Smooth muscle cell (in vitro differentiated cells): ENCODE results near the gene CDKN1B. TPM values are rescaled to one million over a fixed set of nuclear protein-coding genes. Genes with fewer than 3 reads are reported as not detected.

Experiments
- DNase-seq: peaks from one replicate; lab custom pipeline; 2025; ENCODE audit not compliant: unreplicated experiment; lab: John Stamatoyannopoulos, UW
- H2AFZ ChIP-seq: fragments of 200-600 bp; sonication (generic); 2 replicates; pipeline ENCODE4 v1.6.0; 2016; ENCODE audit warnings: antibody characterized with exemption, low read depth, mild to moderate bottlenecking
- H3F3A ChIP-seq: fragments of 200-600 bp; sonication (generic); 2 replicates; pipeline ENCODE4 v1.6.0; 2017; ENCODE audit warnings: antibody characterized with exemption, low read depth
- H3K27ac ChIP-seq: fragments of 200-600 bp; sonication (generic); 2 replicates; pipeline ENCODE4 v1.5.1; 2016; ENCODE audit warnings: low read depth, mild to moderate bottlenecking
- H3K27me3 ChIP-seq: fragments of 200-600 bp; sonication (generic); 2 replicates; pipeline ENCODE4 v1.6.1; 2016; ENCODE audit warnings: low read depth, mild to moderate bottlenecking
- H3K36me3 ChIP-seq: fragments of 200-600 bp; sonication (generic); 2 replicates; pipeline ENCODE4 v1.5.1; 2016; ENCODE audit warnings: low read depth
- H3K4me1 ChIP-seq: fragments of 200-600 bp; sonication (generic); 2 replicates; pipeline ENCODE4 v1.5.1; 2016; ENCODE audit warnings: low read depth
- H3K4me2 ChIP-seq: fragments of 200-600 bp; sonication (generic); 2 replicates; pipeline ENCODE4 v1.6.0; 2016; ENCODE audit warnings: mild to moderate bottlenecking
- H3K4me3 ChIP-seq: fragments of 200-600 bp; sonication (generic); 2 replicates; pipeline ENCODE4 v1.5.1; 2016; ENCODE audit warnings: mild to moderate bottlenecking
- H3K79me2 ChIP-seq: fragments of 200-600 bp; sonication (generic); 2 replicates; pipeline ENCODE4 v1.6.0; 2016; ENCODE audit warnings: low read depth, mild to moderate bottlenecking
- H3K9ac ChIP-seq: fragments of 200-600 bp; sonication (generic); 2 replicates; pipeline ENCODE4 v1.6.0; 2016; ENCODE audit warnings: low read depth
- H3K9me3 ChIP-seq: fragments of 200-600 bp; sonication (generic); replicated peaks from 2 replicates; pipeline ENCODE4 v1.5.1; 2016; ENCODE audit warnings: low read depth
- H4K20me1 ChIP-seq: fragments of 200-600 bp; sonication (generic); 2 replicates; pipeline ENCODE4 v1.6.0; 2016; ENCODE audit warnings: low read depth
- CTCF ChIP-seq: fragments of 200-600 bp; sonication (generic); IDR thresholded peaks from 2 replicates; pipeline ENCODE4 v1.5.1; 2017; ENCODE audit warnings: borderline replicate concordance, mild to moderate bottlenecking, antibody characterized with exemption; ENCODE audit not compliant: insufficient read depth, poor library complexity, severe bottlenecking
- WGBS: methylation state at CpG from one replicate; pipeline ENCODE4 v1.1.7; 2016; ENCODE audit warnings: low lambda C conversion rate; 5-methylcytosine and 5-hydroxymethylcytosine counted together
- polyA plus RNA-seq: library from polyadenylated mRNA; unstranded; fragments of >200 nt; fragmentation: Nextera tagmentation; extraction: Ambion mirVana; gene quantifications from 2 replicates; pipeline ENCODE4 v1.2.1, GENCODE V29; 2016
- total RNA-seq: library from RNA; depleted of rRNA; stranded (reverse); fragments of >200 nt; gene quantifications from 2 replicates; pipeline ENCODE4 v1.2.3, GENCODE V29; 2014

The CDKN1B gene
- total and polyA plus RNA-seq, 2 experiments from 2014 or later: 3.0 to 17.4 TPM

GRCh38 chr12:12714276-12715021 lies 2.7 kb upstream of the CDKN1B start:
- Histone ChIP-seq H3K4me1 (peaks cover 35% of the 10 kb centered on the region), H3K4me3 (peak overlapping the region; percentile 40), H3K36me3 (no peaks in the 10 kb centered on the region), H3K4me2 (peak overlapping the region; percentile 81), H4K20me1 (peaks cover 17% of the 10 kb centered on the region), H3K27ac (no peak overlapping the region), H3K9me3 (no peaks in the 10 kb centered on the region), H3F3A (peaks cover 7% of the 10 kb centered on the region), H3K9ac (no peak overlapping the region), H3K79me2 (peaks cover 22% of the 10 kb centered on the region), H3K27me3 (no peaks in the 10 kb centered on the region), H2AFZ (peak overlapping the region; percentile 93)
- TF ChIP-seq CTCF: no peak
- DNase-seq: no peak
- WGBS: 27% methylated on average over 23 of the region's 23 CpGs

GRCh38 chr12:12715128-12715458 lies 2.1 kb upstream of the CDKN1B start:
- H3K79me2 ChIP-seq: peaks cover 29% of the 10 kb centered on the region
- no peak overlapping the region for H3K9ac ChIP-seq
- H3F3A ChIP-seq: peaks cover 7% of the 10 kb centered on the region
- TF ChIP-seq CTCF: no peak
- H3K27me3 ChIP-seq: no peaks in the 10 kb centered on the region
- H3K36me3 ChIP-seq: no peaks in the 10 kb centered on the region
- H2AFZ ChIP-seq: peak overlapping the region; percentile 93
- H3K9me3 ChIP-seq: no peaks in the 10 kb centered on the region
- DNase-seq: no peak
- H3K27ac ChIP-seq: no peak overlapping the region
- peak overlapping the region; percentile 81 for H3K4me2 ChIP-seq
- H3K4me3 ChIP-seq: no peak overlapping the region
- peaks cover 23% of the 10 kb centered on the region for H4K20me1 ChIP-seq
- H3K4me1 ChIP-seq: peaks cover 41% of the 10 kb centered on the region

- Histone ChIP-seq H3K27me3 (no peaks in the 10 kb centered on the region), H3K36me3 (no peaks in the 10 kb centered on the region), H3K4me1 (peaks cover 45% of the 10 kb centered on the region), H2AFZ (peak overlapping the region; percentile 93), H3K9ac (no peak overlapping the region), H3K27ac (no peak overlapping the region), H3K79me2 (peaks cover 34% of the 10 kb centered on the region), H4K20me1 (peaks cover 24% of the 10 kb centered on the region), H3K9me3 (no peaks in the 10 kb centered on the region), H3K4me3 (peak overlapping the region; percentile 87), H3F3A (peaks cover 7% of the 10 kb centered on the region), H3K4me2 (peak overlapping the region; percentile 96)
- DNase-seq: no peak
- WGBS: 67% methylated on average over 10 of the region's 10 CpGs
- no peak for TF ChIP-seq CTCF
Measured at GRCh38 chr12:12715459-12716150, 1.6 kb upstream of the CDKN1B start.
